IPS-11a (cell line): ENCODE measurements around the gene AKIRIN1.
"Not testable (repeated sequence)": the region's sequence is repeated elsewhere in the genome, so short reads cannot be mapped to it uniquely, and the experiment has no call there.

ENCODE experiments used
- H3K4me3 ChIP-seq: one replicate; pipeline ENCODE4 v1.5.1; 2013; ENCODE audit warnings: low read depth, low read length, control low read depth

AKIRIN1 gene

DNA sequence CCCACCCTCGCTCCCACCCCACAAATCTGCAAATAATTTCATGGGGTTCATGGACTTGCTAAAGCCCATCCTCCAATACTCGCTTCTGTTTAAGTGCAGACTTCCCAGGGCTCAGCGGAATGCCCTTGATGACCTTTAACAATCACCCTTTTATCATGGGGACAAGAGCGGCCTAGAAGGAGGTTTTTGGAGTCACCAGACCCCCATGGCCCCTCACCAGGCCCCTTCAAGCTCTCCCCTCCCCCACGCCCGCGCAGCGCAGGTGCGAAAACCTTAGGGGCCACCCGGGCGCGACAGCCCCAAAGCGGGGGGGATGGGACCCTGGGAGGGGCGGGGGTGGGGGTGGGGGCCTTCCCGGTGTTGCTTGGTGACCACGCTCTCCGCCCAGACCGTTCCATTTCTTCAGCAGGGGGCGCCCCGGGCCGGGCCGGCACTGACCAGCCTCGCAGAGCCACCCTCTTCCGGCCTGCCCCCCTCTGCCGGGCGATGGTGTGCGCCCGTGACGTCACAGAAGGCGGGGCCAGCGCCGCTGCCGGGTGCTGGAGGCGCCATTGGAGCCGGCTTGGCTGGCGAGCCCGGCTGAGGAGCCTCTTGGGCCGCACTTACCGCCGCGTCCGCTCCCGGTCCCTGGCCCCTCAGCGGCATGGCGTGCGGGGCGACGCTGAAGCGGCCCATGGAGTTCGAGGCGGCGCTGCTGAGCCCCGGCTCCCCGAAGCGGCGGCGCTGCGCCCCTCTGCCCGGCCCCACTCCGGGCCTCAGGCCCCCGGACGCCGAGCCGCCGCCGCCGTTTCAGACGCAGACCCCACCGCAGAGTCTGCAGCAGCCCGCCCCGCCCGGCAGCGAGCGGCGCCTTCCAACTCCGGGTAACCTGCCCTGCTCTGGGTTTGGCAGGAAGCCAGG, at the start of gene AKIRIN1:
AKIRIN1 (plus strand) TSS at position 539 of the 900 bp plus-strand sequence; CDS start at position 644, 105 bp downstream.
- peak within 1 kb of the TSS; percentile 99 for H3K4me3 ChIP-seq

GRCh38 chr1:38941527-38942019, 49.5 kb upstream of the AKIRIN1 start, which contains the start of gene RHBDL2:
TSS of gene RHBDL2 (minus strand) at chr1:38941830. CDS start at chr1:38919212, 22,618 bp downstream.
- no peak within 1 kb of the TSS for H3K4me3 ChIP-seq

DNA sequence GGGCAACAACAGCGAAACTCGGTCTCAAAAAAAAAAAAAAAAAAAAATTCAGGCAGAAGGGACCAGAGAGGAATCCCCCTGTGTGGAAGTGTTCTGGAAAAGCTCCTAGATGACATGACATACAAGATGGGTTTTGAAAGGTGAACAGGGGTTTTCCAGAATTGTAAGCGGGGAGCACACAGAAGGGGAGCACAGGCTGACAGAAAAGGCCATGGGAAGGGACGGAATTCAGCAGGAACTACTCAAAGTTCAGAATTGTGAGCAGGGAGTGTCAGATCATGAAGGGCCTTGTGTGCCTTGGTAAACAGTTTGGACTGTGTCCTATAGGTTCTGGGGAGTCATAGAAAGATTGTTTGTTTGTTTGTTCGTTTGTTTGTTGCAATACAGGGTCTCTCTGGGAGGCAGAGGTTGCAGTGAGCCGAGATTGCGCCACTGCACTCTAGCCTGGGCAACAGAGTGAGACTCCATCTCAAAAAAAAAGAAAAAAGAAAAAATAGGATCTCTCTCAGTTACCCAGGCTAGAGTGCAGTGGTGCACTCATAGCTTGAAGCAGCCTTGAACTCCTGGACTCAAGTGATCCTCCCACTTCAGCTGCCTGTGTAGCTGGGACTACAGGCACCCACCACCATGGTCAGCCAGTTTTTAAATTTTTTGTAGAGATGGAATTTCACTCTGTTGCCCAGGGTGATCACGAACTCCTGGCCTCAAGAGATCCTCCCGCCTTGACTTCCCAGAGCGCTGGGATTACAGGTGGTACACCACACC, 48.2 kb upstream of the AKIRIN1 start:
- H3K4me3 ChIP-seq = no peak overlapping the region

DNA sequence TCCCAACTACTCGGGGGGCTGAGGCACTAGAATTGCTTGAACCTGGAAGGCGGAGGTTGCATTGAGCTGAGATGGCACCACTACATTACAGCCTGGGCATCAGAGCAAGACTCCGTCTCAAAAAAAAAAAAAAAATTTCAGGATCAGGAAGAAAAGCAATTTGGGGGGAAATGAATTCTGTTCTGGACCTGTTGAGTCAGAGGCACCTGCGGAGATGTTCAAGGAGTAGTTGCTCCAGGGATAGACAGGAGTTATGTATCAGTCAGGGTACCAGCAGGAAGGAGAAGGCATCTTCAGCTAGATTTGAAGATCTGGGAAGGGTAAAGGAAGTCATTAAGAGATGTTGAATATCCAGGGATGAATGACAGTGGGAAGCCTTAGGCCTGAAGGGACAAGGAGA, 46.5 kb upstream of the AKIRIN1 start:
- H3K4me3 ChIP-seq = no peak overlapping the region

DNA sequence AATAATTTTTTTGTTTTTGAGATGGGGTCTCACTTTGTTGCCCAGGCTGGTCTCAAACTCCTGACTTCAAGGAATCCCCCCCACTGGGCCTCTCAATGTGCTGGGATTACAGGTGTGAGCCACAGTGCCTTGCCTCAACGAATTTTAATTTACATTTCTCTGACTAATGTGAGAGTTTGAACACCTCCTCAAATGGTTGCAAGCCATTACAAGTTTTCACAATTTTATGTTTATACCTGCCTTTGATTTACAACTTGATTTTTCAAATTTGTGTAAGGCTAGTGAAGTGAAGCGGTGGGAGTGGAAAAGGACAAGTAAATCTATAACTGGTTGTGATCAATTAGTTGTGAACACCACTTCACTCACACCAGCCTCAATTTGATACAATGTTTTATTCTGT, 40.5 kb upstream of the AKIRIN1 start:
- H3K4me3 ChIP-seq = no peak overlapping the region

DNA sequence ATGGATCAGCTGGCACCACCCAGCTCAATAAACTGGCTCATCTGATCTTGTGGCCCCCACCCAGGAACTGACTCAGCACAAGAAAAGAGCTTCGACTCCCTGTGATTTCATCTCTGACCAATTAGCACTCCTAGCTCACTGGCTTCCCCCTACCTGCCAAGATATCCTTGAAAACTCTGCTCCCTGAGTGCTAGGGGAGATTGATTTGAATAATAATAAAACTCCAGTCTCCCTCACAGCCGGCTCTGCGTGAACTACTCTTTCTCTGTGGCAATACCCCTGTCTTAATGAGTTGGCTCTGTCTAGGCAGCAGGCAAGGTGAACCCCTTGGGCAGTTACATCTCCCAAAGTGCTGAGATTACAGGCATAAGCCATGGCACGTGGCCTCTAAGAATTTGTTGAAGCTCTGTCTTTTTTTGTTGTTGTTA, 37.6 kb upstream of the AKIRIN1 start:
- H3K4me3 ChIP-seq = no peak overlapping the region

DNA sequence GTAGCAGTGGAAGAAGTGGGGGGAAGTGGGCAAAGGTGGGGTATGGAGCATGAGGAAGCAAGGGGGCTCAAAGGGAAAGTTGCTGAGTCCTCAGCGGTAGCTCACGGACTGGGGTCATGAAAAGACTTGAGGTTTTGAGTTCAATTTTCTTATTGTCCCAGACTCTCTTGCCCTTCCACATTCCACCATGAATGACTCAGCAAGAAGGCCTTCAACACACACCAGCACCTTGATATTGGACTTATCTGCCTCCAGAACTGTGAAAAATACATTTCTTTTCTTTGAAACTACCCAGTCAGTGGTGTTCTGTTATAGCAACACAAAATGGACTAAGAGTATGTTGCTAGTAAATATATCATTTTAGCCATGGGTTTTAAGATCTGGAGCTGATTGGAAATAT, 32.1 kb upstream of the AKIRIN1 start:
- H3K4me3 ChIP-seq = no peak overlapping the region

- H3K4me3 ChIP-seq = no peak overlapping the region
Observed at GRCh38 chr1:38962113-38962512, 29.0 kb upstream of the AKIRIN1 start.

- no peak overlapping the region for H3K4me3 ChIP-seq
Observed at GRCh38 chr1:38962560-38962959, 28.5 kb upstream of the AKIRIN1 start.

DNA sequence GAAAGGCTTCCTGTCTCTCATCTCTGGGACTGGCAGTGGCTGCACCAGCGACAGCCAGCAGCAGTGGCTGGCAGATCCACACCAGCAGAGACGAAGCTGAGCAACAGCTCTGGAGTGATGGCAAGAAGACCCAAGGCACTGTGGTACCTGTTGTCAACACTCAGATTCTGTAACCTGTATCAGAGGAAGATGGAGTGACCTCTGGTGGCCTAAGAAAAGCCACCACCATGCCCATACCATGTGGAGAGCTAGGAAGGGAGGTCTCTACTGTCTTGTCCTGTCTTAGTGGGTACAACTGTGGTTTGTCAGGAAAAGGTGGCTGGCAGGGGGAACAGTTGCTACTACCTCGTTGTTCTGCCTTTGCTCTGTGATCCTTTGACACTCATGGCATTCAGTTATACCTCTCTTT, 26.9 kb upstream of the AKIRIN1 start:
- no peak overlapping the region for H3K4me3 ChIP-seq

DNA sequence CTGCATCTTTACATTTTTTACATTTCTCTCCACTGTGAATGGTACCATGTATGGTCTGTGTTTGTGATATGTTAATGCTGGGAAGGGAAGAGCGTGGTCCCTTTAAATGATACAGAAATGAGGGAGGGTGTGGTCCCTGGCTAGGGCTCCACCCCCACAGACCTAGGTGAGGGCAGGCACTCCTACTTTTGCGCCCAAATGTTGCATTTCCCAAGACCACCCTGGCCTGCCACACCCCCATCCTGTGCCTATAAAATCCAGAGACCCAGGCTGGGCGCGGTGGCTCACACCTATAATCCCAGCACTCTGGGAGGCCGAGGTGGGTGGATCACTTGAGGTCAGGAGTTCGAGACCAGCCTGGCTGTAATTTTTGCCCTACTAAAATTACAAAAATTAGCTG, 17.9 kb upstream of the AKIRIN1 start:
- H3K4me3 ChIP-seq = not testable (repeated sequence)

DNA sequence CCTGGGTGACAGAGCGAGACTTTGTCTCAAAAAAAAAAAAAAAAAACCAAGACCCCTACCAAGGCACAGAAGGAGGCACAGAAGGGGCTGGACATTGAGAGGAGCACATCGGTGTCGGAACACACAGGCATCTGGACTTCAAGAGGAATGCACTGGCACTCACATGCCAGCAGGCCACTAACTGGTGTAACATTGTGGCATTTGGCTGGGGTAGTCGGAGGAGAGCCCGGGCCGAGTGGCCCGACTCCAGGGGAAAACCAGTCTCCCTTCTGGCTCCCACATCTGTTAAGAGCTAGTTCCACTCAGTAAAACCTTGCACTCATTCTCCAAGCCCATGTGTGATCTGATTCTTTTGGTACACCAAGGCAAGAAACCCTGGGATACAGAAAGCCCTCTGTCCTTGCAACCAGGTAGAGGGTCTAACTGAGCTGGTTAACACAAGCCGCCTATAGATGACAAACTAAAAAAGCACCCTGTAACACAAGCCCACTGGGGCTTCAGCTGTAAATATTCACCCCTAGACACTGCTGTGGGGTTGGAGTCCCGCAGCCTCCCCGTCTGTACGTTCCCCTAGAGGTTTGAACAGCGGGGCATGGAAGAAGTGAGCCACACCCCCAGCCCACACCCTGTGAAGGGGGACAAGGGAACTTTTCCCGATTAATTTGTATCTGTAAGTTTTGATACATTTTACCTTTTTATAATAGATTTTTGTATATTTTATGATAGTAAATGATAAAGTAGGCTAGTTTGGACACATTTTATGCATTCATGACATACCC, 17.2 kb upstream of the AKIRIN1 start:
- no peak overlapping the region for H3K4me3 ChIP-seq

DNA sequence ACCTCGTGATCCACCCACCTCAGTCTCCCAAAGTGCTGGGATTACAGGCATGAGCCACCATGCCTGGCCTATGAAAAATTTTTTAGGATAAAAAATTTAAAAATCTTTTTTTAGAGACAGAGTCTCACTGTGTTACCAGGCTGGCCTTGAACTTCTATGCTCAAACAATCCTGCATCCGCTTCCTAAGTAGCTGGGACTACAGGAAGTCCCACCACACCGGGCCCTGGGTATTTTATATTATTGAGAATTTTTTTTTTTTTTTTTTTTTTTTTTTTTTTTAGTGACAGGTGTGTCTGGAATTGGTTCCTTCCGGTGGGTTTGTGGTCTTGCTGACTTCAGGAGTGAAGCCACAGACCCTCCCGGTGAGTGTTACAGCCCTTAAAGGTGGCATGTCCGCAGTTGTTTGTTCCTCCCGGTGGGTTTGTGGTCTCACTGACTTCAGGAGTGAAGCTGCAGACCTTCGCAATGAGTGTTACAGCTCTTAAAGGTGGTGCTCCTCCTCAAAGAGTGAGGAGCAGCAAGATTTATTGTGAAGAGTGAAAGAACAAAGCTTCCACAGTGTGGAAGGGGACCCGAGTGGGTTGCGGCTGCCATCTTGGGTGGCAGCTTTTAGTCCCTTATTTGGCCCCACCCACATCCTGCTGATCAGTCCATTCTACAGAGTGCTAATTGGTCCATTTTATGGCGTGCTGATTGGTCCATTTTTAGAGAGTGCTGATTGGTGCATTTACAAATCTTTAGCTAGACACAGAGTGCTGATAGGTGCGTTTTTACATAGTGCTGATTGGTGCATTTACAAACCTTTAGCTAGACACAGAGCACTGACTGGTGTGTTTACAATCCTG, 13.5 kb upstream of the AKIRIN1 start:
- H3K4me3 ChIP-seq = not testable (repeated sequence)

- not testable (repeated sequence) for H3K4me3 ChIP-seq
Observed at GRCh38 chr1:38978245-38978542, 12.9 kb upstream of the AKIRIN1 start.

DNA sequence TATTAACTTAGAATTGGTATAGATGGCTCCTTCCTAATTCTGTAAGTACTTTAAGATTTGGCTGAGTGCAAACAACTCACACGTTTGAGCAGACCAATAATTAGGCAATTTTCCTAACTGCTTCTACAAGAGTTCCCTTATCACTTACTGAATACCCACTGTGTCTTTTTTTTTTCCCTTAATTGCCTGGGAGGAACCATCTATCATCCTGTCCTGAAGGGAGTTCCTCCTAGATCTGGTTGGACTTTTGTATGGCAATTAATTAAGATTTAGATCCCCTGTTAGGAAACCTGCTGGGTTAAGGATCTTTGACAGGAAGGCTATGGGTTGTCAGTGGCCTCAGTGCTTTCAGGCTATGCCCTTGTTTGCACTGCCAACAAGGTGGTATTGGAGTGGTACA, 11.7 kb upstream of the AKIRIN1 start:
- not testable (repeated sequence) for H3K4me3 ChIP-seq

DNA sequence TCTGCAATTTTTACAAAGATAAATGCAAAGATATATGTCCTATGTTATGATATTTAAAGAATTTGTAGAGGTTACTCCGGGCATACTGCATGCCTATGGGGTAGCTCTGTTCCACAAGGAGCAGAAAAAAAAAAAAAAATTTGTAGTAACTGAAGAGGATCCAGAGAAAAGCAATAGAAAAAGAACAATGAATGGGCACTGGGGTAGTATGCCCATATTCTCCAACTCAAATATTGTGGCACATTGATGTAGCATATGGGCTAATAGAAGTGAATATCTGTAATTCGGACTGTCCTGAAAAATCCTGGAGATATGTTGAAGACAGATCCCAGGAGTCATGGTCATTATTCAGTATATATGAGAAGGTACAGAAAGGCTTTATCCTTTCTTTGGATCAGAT, 1.1 kb upstream of the AKIRIN1 start:
- H3K4me3 ChIP-seq = no peak overlapping the region

DNA sequence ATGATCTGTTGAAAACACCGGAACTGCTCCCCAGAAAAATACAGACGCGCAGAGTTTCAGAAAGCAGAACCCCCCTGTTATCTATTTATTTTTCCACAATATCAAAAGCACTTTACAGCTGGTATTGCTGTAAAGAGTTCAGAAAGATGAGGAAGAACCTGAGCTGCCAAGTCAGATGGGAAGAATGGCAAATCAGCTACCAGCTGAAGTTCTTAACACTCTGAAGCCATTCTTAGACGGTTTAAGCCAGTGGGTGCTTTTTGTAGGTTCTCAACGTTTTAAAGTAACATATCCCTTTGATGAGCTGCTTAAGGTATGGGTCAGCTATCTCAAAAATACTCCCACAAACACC, 714 bp upstream of the AKIRIN1 start:
- H3K4me3 ChIP-seq = peak overlapping the region; percentile 10

GRCh38 chr1:38991638-38992411, 749 bp downstream of the AKIRIN1 start:
- H3K4me3 ChIP-seq = peak overlapping the region; percentile 99

DNA sequence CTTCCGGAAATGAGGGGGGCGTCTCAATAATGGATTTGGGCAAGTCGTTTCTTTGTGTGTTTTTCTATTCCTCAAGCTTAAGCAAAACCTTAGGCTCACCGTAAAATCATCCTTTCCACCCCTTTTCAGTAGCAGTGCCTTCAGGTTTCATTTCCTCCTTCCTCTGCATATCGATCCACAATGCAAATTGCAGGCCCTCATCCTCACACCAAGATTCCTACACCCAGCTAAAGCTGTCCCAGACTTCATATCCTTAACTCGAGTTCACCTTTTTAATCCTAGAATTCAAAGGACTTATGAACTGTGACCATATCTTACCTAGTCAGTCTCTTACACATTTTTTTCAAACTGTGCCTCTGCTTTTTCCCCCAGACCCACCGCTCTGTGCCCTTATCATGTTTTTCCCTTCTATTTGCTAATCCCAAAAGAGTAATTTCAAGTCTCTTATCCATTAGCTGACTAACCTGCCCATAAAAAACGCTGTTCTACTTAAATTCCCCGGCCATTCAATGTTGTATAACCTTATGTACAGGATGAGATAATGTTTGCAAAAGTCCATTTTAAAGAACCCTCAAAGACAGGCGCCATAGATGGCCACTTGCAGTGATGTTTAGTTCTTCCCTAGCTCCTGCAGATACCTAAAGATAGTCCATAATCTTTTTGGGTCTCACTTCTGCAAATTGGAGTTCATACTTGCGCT, 1.5 kb downstream of the AKIRIN1 start:
- H3K4me3 ChIP-seq = peak overlapping the region; percentile 99
